Stimulated activated CD4-positive, alpha-beta T cell treated with anti-CD3 and anti-CD28 coated beads, Interleukin-4, amount 100 ng/mL, for 1 hour (primary cell): ENCODE measurements around the gene CCNG1.
"Not testable (repeated sequence)": the region's sequence is repeated elsewhere in the genome, so short reads cannot be mapped to it uniquely, and the experiment has no call there.

ENCODE experiments used
- DNase-seq: peaks from one replicate; pipeline ENCODE4 v3.0.0-alpha.2; 2020

CCNG1 gene, protein sequence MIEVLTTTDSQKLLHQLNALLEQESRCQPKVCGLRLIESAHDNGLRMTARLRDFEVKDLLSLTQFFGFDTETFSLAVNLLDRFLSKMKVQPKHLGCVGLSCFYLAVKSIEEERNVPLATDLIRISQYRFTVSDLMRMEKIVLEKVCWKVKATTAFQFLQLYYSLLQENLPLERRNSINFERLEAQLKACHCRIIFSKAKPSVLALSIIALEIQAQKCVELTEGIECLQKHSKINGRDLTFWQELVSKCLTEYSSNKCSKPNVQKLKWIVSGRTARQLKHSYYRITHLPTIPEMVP

GRCh38 chr5:163437309-163438182 is at the start of gene CCNG1:
Gene CCNG1, plus strand, starts transcription at chr5:163437595. Its CDS starts 1,662 bp downstream, at chr5:163439257.
- DNase-seq = peak; percentile 83

DNA sequence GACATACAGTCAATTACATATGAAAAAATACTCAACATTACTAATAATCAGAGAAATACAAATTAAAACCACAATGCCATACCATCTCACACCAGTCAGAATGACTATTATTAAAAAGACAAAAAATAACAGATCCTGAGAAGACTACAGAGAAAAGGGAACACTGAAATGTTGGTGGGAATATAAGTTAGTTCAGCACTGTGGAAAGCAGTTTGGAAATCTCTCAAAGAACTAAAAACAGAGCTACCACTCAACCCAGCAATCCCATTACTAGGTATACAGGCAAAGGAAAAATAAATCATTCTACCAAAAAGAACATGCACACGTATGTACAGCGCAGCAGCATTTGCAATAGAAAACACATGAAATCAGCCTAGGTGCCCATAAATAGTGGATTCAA is 41.6 kb upstream of the CCNG1 start:
- DNase-seq = no peak

- not testable (repeated sequence) for DNase-seq
Observed at GRCh38 chr5:163396818-163397340, 40.5 kb upstream of the CCNG1 start.

DNA sequence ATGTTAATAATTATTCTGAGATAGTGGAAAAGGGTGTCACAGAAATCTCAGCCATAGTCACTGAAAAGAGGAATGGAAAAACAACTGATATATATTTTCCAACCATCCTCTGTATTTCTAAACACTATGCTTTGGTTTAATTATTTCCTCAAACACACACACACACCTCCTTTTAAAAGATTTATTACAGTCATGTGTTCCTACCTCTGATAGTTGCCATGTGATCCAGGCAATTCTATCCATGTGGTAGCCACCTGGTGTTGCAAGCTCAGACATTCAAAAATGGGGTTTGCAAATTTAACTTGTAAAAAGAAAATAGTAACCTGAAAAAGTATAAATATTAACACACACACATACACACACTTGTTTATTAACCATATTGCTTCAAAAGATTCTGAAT is 40.0 kb upstream of the CCNG1 start:
- DNase-seq = no peak

GRCh38 chr5:163399923-163400322 is 37.5 kb upstream of the CCNG1 start:
- DNase-seq = no peak

- DNase-seq = no peak
Observed at GRCh38 chr5:163401271-163401670, 36.1 kb upstream of the CCNG1 start.

DNA sequence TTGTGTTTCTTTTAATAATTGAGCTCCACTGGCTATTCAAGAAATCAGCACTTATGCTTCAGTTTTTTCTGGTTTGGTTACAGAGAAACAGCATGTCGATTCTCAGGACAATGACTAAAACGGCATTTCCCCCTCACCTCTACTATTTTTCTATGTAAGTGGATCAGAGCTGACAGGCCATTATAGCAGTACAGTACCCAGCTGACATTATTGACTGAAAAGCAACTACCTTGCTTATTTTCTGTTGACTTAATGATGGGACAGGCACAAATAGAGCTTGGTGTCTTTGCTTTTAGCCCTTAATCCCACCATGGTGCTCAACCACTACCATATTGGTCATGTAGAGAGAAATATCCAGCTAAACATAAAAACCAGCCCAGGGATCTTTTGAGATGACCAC is 35.4 kb upstream of the CCNG1 start:
- DNase-seq = no peak

- no peak for DNase-seq
Observed at GRCh38 chr5:163404364-163405173, 32.8 kb upstream of the CCNG1 start.

- DNase-seq = no peak
Observed at GRCh38 chr5:163407034-163407655, 30.2 kb upstream of the CCNG1 start.

- peak; percentile 59 for DNase-seq
Observed at GRCh38 chr5:163408311-163408923, 29.0 kb upstream of the CCNG1 start.

GRCh38 chr5:163409384-163409783 is 28.0 kb upstream of the CCNG1 start:
- no peak for DNase-seq

DNA sequence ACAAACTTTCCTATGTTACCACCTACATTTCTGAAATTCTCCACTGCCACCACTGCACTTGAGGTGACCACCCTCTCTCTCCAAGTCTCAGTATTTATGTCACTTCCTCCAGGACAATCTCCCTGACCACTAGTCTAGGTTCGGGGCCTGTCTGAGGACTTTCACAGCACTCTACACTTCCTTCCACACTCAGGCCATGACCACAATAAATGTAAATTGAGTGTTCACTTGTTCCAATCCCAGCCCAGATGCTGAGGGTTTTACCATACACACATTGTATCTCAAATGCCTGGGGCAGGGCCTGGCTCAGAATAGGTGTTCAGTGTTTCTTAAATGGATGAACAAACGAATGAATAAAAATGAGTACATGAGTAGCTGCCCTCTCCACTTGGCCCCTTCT is 26.9 kb upstream of the CCNG1 start:
- no peak for DNase-seq

DNA sequence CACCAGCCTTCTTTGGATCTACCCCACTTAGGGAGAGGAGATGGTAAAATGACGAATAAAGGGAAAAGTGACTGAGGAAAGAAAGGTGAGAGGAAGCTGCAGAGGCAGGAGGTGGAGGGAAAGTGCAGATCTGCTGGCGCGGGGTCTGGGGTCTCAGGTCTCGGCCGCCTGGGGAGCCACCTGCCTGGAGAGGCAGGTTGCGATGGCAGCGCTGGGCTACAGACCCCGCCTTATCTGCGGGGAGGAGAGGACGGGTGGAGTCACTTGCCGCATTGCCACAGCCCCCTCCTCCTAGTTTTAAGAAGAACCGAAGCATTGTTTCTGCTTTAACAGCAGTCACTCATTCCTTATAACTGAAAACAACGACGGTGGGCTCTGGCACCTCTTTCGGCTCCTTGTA is 21.7 kb upstream of the CCNG1 start:
- DNase-seq = not testable (repeated sequence)

DNA sequence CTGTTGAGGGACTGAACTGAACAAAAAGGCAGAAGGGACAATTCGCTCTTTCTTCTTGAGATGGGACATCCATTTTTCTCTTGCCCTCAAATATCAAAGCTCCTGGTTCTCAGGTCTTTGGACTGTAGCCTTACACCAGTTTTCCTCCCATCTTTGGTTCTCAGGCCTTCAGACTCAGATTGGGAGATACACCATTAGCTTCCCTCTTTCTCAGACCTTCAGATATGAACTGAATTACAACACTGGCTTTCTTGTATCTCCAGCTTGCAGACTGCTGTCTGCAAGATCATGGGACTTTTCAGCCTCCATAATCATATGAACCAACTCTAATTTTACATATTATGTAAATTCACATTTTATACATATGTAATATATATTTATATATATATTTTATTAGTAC is 12.6 kb upstream of the CCNG1 start:
- DNase-seq = no peak

DNA sequence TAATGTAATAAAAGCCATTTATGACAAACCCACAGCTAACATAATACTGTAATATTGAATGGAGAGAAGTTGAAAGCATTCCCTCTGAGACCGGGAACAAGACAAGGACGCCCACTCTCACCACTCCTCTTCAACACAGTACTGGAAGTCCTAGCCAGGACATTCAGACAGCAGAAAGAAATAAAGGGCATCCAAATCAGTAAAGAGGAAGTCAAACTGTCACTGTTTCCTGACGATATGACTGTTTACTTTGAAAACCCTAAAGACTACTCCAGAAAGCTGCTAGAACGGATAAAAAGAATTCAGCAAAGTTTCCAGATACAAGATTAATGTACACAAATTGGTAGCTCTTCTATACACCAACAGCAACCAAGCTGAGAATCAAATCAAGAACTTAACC is 11.3 kb upstream of the CCNG1 start:
- DNase-seq = not testable (repeated sequence)

DNA sequence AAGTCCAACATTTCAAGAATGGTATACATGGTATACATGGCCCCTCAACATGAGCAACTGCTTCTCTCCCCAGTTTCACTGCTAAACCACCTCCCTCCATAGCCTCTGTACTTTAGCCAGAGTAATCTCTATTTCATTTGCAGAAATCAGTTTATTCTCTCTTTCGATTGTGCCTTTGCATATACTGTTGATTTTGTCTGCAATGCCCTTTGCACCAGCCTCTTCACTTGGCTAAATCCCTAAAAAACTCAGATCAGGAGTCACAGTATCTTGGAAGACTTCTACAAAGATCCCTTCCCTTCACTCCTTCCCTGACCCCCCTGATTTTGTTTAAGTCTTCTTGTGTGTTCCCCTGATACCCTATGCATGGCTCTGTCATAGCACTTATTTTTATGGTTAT is 4.9 kb upstream of the CCNG1 start:
- DNase-seq = no peak

DNA sequence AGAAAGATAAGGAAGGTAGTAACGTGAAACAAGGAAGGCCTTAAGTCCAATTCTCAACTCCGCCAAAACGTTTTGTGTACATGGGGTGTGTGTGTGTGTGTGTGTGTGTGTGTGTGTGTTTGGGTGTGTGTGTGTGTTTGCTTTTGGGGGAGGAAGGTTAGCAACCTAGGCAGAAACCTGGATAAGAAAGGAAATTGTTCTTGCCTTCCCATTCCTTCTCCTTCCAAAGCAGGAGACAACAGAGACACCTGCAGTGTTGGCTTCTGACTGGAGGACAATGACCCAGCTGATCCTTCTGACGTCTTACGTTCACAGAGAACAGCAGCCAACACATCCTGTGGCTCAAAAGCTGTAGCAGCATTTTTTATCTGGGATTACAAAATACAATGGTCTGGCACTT is 4.1 kb upstream of the CCNG1 start:
- DNase-seq = no peak

GRCh38 chr5:163434401-163434866 is 3.0 kb upstream of the CCNG1 start:
- peak; percentile 17 for DNase-seq

- DNase-seq = no peak
Observed at GRCh38 chr5:163436515-163436914, 880 bp upstream of the CCNG1 start.

GRCh38 chr5:163437011-163437308 is 435 bp upstream of the CCNG1 start:
- no peak for DNase-seq

DNA sequence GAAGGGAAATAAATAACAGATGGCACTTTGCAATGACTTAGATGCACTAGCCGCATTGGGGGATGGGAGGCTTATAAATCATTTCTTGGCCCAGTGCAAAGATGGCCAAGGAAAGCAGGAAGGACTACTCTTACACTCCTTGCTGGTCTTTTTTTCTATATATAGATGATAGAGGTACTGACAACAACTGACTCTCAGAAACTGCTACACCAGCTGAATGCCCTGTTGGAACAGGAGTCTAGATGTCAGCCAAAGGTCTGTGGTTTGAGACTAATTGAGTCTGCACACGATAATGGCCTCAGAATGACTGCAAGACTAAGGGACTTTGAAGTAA is 1.7 kb downstream of the CCNG1 start:
- no peak for DNase-seq

DNA sequence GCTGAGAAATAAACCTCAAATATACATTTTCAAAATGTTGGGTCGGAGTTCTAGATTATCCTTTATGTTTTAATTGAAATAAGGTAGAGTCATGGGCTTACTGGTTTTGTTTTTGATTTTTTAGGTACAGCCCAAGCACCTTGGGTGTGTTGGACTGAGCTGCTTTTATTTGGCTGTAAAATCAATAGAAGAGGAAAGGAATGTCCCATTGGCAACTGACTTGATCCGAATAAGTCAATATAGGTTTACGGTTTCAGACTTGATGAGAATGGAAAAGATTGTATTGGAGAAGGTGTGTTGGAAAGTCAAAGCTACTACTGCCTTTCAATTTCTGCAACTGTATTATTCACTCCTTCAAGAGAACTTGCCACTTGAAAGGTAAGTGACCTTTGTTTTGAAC is 3.6 kb downstream of the CCNG1 start:
- DNase-seq = no peak
